ENCODE data around the gene RMI2. TPM values are rescaled to one million over a fixed set of nuclear protein-coding genes. Genes with fewer than 3 reads are reported as not detected.
A peak's percentile ranks its signal among the peaks of the same experiment; 100 is the strongest.

The RMI2 gene
- total RNA-seq, 1 donor from 2014 or later, result 0.48 TPM

DNA sequence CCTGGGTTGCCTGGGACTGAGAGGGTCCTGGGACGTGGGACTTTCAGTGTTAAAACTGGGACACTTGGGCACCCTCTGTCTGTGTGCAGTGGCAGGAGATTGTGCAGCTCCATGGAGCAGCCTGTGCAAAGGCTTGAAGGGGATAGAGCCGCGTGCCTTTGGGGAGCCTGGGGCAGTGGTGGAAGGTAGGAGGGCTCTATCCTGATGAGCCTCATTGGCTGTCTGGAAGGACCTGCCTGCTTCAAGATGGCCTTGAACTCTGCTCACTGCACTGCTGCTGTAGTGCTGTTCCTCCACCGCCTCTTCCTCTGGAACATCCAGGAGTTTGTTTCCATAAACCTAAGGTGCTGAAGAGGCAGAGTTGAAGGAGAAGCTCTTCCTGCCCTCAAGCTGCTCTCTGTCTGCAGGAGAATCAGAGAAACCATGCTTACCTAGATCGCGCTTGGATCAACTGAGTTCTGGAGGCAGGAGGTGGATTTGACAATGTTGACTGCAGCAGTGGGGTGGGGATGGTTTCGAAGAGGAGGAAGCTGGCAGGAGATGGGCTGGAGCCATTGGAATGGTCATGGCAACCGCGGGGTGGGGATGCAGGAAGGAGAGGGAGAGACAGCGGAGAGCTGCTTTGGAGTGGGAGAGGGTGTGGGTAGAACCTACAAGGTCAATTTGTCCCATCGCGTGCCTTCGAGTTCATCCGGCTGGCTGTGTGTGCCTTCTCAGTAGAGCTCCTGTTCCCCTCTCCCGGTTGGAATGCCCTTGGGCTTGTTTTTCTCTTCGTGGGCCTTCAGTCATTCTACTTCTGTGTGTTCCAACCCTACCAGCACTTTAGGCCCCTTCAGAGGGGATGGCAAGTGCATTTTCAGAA is 3.7 kb downstream of the RMI2 start:
- DNase-seq (no peak), ATAC-seq (ENCODE audit: poor library complexity) (no peak)
- intact Hi-C loops (cut with DNase I), result no loop called here

DNA sequence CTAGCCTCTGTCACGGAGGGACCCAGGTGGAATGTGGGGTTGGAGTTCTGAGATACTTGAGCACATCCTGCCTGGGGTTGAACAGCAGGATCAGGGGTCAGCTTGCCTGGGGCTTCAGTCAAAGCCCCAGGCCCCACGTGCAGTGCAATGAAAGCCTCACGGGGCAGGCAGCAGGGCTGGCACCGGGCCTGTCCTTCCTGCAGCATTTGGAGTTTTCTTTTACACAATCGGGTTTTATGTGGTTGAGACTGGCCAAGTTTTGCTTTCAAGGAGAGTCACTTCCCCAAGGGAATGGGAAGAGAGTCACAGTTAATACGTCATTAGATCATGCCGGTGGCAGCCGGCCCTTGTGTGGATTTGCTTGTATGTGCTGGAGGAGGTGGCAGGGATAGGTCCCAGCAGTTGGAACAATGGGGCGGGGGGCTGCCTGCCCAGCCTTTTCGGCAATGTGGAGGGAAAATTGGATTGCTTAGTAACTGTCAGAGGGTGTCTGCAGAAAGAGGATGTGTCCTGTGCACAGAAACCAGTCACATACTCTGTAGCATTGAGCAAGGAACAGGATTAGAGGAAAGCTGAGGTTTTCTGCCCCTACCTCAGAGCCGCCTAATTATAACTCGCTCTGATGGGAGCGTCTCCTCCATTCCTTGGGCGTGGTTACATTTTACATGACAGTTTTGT is 4.5 kb downstream of the RMI2 start:
- ATAC-seq (ENCODE audit: poor library complexity), result peak; percentile 44
- intact Hi-C loops (cut with DNase I), result loop anchor here (10.0 kb wide), 1 partner anchor 385 kb away; no protein-coding TSS in a partner anchor
- DNase-seq, result peak; percentile 81

DNA sequence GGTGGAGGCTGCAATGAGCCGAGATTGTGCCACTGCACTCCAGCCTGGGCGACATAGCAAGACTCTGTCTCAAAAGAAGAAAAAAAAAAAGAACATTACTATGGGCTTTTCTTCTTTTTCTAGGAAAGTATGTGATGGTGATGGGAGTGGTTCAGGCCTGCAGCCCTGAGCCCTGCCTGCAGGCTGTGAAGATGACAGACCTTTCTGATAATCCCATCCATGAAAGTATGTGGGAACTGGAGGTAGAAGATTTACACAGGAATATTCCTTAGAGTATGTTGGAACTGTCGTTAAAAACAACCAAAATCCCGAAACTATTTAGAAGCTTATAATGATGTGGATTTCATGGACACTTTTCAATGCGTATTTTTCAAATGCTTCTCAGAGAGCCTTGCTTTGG is 5.3 kb downstream of the RMI2 start:
- intact Hi-C loops (cut with DNase I), result loop anchor here (10.0 kb wide), 1 partner anchor 386 kb away; no protein-coding TSS in a partner anchor
- ATAC-seq (ENCODE audit: poor library complexity), result no peak
- no peak for DNase-seq

DNA sequence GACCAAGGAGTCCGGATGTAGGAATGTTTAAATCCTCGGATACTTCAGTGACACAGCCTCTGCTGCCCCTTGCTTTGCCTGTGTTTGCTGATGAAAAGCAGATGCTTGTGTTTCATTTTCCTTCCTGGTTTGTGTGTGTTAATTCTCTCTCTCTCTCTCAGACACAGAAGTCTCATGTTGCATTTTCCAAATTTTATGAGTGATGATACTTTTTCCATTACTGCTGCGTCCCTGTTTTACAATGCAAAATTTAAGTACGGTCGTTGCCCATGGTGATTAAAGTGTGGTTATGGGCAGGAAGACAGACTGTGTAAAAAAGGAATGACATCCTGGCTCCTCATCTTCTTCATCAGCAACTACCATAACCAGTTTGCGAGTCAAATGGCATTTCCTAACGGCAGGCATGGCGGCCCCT is 5.7 kb downstream of the RMI2 start:
- DNase-seq (no peak), ATAC-seq (ENCODE audit: poor library complexity) (no peak)
- intact Hi-C loops (cut with DNase I), result loop anchor here (10.0 kb wide), 1 partner anchor 386 kb away; no protein-coding TSS in a partner anchor

DNA sequence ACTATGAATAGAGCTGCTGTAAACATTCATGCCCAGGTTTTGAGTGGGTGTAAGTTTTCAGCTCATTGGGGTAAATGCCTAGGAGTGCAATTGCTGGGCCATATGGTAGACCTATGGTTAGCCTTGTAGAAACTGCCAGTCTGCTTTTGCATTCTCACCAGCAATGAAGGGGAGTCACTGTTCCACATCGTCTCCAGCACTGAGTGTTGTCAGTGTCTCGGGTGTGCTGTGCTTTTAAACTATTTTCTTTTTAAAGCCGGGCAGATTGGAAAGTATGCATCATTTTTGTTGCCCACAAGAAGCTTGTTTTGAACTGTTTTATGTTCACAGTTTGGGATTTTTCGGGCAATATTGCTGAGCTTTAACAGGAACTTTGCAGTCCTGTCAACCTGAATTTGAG is 7.9 kb downstream of the RMI2 start:
- DNase-seq (no peak), ATAC-seq (ENCODE audit: poor library complexity) (no peak)
- intact Hi-C loops (cut with DNase I), result loop anchor here (10.0 kb wide), 1 partner anchor 388 kb away; no protein-coding TSS in a partner anchor

DNA sequence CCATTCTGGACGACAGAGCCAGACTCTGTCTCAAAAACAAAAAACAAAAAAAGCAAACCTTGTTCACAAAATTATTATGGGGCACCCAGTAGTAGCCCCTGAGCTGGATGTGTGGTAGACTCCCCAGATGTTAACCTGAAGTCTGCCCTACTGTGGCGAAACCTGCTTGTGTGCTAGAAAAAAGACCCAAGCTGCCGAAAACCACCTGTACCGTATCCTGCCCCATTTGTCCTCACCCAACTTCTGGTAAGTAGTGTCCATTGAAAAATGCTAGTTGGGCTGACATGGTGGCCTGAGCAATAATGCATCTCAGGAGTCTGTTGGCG is 9.1 kb downstream of the RMI2 start:
- ATAC-seq (ENCODE audit: poor library complexity) (no peak), DNase-seq (no peak)
- intact Hi-C loops (cut with DNase I), result loop anchor here (10.0 kb wide), 1 partner anchor 390 kb away; no protein-coding TSS in a partner anchor

DNA sequence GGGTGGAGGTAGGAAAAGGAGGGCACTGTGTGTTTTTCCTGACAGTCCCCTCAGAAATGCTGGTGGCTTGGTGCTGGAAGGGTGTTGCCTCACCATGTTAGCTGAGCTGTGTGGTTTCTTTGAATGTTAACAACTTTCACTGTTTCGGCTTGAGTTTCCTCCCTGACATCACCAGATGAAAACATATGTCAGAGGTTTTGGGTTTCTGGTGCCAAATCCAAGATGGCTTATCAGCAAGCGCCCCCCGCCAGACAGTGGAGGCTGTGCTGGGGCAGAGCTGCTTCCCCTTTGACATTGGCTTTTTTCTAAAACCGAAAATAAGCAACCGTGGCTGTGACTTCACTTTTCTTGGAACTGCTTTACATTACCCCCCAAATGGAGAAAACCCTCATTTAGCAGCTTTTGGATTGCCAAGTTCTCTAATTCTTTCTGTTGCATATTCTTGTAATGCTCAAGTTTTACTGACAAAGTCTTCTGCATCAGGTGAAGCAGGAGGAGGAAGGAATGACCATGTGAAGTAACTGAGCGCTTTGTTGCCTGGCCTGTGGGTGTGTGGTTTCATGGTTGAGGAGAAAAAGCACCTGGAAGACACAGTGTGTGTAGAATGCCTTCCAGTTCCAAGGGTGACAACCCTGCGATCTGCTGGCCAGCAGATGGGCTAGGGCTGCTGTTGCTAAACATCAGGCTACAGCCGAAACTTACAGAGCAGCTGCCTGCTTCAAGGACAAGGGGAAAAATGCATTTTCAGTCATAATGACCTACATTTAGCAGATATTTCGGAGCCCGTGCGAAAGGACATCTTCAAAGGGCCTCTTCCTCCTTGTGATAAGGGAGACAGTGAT is 9.7 kb downstream of the RMI2 start:
- DNase-seq, result no peak
- ATAC-seq (ENCODE audit: poor library complexity), result no peak
- intact Hi-C loops (cut with DNase I), result loop anchor here (5.0 to 10.0 kb wide), 2 partner anchors 98 to 390 kb away; partner anchors contain the start of gene SOCS1

DNA sequence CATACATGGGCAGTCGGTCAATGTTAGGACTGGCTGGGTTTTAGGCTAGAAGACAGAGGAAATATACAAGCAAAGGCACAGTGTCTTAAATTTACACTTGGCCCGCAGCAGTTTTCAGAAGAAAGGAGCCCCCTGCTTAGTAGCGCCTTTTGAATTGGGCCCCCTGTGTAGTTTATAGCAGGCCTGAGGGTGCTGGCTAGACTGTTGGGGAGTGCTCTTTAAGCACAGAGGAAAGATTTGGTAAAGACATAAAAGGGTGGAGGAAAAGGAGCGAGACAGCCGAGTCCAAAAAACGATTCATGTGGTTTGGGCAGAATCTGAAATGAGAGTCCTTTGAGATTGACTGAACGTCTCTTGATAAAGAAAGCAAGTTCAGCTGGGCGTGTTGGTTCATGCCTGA is 10.6 kb downstream of the RMI2 start:
- ATAC-seq (ENCODE audit: poor library complexity) (no peak), DNase-seq (no peak)
- intact Hi-C loops (cut with DNase I), result loop anchor here (5.0 to 10.0 kb wide), 2 partner anchors 99 to 391 kb away; partner anchors contain the start of gene SOCS1

DNA sequence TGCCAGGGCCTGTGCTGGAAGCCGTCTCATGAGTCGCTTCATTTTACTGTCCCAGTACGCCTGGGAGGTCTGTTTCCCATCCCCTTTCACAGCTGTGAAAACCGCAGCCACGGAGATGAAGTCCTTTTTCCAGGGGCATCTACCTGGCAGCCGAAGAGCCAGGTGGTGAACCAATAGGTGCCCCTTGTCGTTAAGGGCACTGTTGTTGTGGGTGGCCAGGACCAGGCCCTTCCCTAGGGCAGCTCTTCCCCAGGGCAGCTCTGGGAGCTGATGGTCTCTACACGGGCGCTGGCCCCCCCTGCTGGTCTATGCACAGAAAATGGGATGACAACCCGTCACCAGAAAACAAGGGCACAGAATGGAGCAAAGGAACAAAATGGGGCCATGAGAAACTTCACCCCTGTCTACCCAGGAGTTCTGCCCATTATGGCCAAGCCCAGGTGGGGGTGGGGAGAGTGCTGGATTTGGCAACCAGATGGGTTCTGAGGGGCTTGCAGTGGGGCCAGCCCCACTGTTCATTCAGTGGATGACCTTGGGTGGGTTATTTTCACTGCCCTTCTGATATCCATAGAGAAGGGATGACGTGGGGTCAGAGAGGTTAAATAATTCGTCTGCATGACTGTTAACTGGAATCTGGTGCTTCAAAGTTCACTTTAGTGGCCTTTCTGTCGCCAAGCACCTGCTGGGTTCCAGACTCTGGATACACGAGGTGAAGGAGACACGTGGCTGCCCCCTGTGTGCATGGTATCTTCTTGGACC is 11.5 kb downstream of the RMI2 start:
- ATAC-seq (ENCODE audit: poor library complexity), result peak; percentile 57
- intact Hi-C loops (cut with DNase I), result loop anchor here (5.0 to 10.0 kb wide), 2 partner anchors 99 to 392 kb away; partner anchors contain the start of gene SOCS1
- peak; percentile 82 for DNase-seq

DNA sequence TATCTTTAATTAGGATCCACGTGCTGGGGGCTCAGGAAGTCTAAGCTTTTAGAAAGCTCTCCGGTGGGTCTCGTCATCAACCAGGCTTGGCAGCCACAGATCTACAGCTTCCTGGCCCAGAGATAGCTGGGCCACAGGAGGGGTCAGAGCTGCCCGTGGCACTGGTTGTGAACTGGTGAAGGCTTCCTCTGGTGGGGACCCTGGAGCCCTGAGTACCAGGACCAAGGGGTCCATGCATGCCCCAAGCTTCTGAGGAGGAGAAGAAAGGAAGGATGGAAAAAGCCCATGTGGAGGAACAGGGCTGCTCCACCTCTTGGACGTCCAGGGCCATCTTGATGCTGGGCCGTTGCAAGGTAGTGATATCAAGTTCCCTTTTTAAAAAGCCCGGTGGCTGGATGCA is 13.3 kb downstream of the RMI2 start:
- intact Hi-C loops (cut with DNase I), result loop anchor here (5.0 to 10.0 kb wide), 2 partner anchors 101 to 394 kb away; partner anchors contain the start of gene SOCS1
- ATAC-seq (ENCODE audit: poor library complexity) (no peak), DNase-seq (no peak)

DNA sequence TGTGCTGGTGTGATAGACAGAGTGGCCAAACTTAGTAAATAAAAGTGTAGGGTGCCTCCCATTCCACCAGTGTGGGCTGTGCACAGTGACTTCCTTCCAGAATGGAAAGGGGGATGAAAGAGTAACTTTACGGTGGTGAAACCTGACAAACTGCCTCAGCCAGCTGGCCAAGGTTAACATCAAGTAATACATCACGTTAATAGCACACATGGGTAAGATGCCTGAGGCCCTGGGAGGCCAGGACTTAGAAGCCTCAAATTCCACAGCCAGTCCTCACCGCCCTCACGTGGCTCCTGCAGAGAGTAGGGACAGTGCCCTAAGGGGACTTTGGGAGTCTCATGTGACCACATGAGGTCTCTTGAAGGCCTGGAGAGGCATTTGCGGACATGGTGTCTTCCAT is 14.1 kb downstream of the RMI2 start:
- intact Hi-C loops (cut with DNase I), result loop anchor here (5.0 to 10.0 kb wide), 2 partner anchors 102 to 395 kb away; partner anchors contain the start of gene SOCS1
- no peak for ATAC-seq (ENCODE audit: poor library complexity)
- DNase-seq, result no peak

DNA sequence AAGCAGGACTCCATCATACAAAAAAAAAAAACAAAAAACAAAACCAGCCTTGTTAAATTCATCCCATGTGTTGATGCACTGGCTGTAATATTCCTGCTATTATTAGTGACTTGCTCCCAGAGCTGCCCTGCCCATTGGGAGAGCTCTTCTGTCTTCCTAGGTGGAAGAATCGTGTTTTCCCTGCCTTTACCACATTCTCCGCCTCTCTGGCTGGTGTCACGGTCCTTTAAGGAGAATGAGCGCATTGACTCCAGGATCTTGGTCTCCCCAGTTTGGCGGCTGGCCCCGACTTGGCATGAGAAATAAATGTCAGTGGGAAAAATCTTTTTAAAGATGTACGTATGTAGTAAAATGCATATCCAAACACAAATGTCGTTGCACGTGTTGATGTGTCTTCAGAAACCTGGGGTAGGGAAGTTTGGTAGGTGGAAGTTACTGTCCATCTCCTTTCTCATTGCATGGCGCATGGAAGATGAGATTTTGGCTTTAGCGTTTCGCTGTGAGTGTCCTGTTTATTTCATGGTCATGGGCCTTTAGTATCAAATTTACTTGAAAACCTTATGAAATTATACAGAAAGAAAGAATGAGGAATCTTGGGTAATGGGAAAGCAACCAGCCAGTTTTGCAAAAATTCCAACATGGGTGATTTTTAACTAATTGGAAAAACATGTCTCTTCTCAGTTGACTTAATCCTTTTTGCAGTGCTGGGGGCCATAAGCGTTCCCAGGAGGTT is 15.5 kb downstream of the RMI2 start:
- no peak for ATAC-seq (ENCODE audit: poor library complexity)
- no peak for DNase-seq
- intact Hi-C loops (cut with DNase I), result no loop called here

DNA sequence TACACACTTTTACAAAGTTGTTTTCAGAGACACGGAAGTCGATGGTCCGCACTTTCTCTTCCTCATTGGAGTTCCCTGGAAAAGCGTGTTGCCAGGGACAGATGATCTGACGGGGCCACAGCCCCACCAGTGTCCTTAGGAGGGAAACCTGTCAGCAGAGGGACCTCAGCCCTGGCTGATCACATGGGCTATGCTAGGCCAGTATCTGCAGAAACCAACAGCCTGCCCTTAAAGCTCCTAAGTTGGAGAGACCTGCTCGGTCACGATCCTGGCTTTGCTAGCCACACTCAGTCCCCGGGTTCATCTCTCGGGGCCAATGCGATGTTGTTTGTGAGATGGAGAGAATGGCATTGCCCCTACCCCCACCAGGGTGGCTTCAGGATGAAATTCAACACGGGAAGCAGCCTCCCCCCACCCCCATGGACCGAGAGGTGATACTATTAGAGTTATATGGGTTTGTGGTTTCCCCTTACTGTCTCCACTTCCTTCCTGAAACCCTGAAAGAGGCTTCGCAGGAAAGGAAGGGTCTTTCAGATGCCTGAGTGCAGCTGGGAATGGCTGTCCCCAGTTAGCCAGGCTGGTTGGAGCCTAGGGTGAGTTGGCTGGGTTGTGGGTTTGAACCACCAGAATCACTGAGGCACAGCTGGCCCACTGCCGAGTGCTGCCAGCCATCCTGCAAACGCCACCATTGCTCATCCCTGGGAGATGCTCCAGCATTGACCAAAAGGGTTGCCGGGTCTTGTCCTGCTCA is 16.6 kb downstream of the RMI2 start:
- ATAC-seq (ENCODE audit: poor library complexity) (no peak), DNase-seq (no peak)

DNA sequence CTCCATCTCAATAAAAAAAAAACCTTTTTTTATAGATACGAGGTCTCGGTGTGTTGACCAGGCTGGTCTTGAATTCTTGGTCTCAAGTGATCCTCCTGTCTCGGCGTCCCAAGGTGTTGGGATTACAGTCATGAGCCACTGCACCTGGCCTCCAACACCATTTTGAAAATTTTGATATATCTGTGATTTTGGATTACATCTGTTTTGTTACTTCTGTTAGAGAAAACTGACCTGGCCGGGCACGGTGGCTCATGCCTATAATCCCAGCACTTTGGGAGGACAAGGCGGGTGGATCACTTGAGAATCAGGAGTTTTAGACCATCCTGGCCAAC is 18.6 kb downstream of the RMI2 start:
- ATAC-seq (ENCODE audit: poor library complexity), result no peak
- intact Hi-C loops (cut with DNase I), result no loop called here
- DNase-seq, result no peak

More for the DNA sequence above, 16.6 kb downstream of the RMI2 start:
- intact Hi-C loops (cut with DNase I), result no loop called here

DNA sequence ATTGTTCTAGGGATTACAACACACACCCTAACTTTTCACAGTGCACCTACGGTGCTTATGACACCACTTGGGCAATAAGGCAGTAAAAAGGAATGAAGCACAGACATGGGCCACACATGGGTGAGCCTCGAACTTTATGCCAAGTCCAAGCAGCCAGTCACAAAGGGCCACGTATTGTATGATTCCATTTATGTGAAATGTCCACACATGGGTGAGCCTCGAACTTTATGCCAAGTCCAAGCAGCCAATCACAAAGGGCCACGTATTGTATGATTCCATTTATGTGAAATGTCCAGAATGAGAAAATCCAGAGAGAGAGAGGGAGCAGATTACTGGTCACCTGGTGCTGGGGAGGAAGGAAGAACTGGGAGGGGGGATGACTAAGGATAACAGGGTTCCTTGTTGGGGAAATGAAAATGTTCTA is 22.2 kb downstream of the RMI2 start:
- no peak for DNase-seq
- intact Hi-C loops (cut with DNase I), result no loop called here
- no peak for ATAC-seq (ENCODE audit: poor library complexity)

DNA sequence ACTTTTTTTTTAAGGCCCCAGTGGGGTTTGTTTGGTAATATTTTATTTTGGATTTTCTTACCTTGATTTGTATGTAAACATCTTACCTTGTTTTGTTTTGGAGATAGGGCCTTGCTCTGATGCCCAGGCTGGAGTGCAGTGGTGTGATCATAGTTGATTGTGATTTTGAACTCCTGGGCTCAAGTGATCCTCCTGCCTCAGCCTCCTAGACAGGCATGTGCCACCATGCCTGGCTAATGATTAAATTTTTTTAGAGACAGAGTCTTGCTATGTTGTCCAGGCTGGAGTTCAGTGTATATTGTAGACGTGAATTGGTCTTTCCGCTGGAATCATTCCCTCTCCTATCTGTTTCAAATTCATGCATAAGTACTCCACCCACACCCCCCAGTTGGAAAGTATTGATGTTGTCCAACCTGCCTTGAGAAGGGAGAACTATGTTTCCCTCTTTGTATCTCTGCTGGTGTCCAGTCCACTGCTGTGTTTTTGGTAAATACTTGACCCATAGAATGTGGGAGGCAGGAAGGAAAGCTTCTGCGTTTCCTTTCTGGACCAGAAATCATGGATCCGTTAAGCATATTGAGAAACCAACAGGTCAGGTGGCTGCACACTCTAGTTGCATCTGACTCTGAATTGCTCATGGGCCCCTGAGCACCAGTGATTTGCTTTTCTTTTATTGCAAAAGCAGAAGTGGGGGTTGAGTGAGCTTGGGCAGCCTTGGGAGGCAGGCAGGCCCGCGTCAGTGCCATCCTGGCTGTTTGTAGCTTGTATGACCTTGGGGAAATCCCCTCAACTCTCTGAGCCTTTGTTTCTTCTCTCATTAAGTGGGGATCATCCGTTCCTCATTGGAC is 25.0 kb downstream of the RMI2 start:
- intact Hi-C loops (cut with DNase I), result no loop called here
- no peak for DNase-seq
- ATAC-seq (ENCODE audit: poor library complexity), result no peak
